HG02970 (cell line): ENCODE results near the gene OTUB1.

ENCODE experiments used
- ATAC-seq: cut with Tn5 transposase; IDR thresholded peaks from one replicate; pipeline ENCODE4 v1.9.1; 2021; ENCODE audit warnings: mild to moderate bottlenecking, moderate library complexity, moderate number of reproducible peaks; ENCODE audit not compliant: unreplicated experiment, low FRiP score

Gene OTUB1

GRCh38 chr11:64003807-64004589 lies 17.8 kb downstream of the OTUB1 start:
- no peak for ATAC-seq

GRCh38 chr11:64004590-64004984 lies 18.3 kb downstream of the OTUB1 start:
- ATAC-seq = no peak

GRCh38 chr11:64005691-64006090 lies 19.5 kb downstream of the OTUB1 start:
- no peak for ATAC-seq

GRCh38 chr11:64006398-64006797 lies 20.2 kb downstream of the OTUB1 start:
- ATAC-seq = no peak

GRCh38 chr11:64007160-64007628 lies 21.0 kb downstream of the OTUB1 start:
- ATAC-seq = no peak

- no peak for ATAC-seq
These were observed 21.5 kb downstream of the OTUB1 start for GRCh38 chr11:64007629-64008282.

- ATAC-seq = no peak
These were observed 22.2 kb downstream of the OTUB1 start for GRCh38 chr11:64008283-64008913.

GRCh38 chr11:64008914-64009633 lies 22.8 kb downstream of the OTUB1 start:
- no peak for ATAC-seq

GRCh38 chr11:64009710-64010109 lies 23.5 kb downstream of the OTUB1 start:
- ATAC-seq = no peak

- ATAC-seq = no peak
These were observed 24.5 kb downstream of the OTUB1 start for GRCh38 chr11:64010783-64011182.

- ATAC-seq = no peak
These were observed 25.1 kb downstream of the OTUB1 start for GRCh38 chr11:64011371-64011770.

GRCh38 chr11:64013141-64013896 lies 27.1 kb downstream of the OTUB1 start:
- ATAC-seq = no peak

- ATAC-seq = no peak
These were observed 28.1 kb downstream of the OTUB1 start for GRCh38 chr11:64014356-64014755.

- ATAC-seq = no peak
These were observed 29.3 kb downstream of the OTUB1 start for GRCh38 chr11:64015510-64015909.

GRCh38 chr11:64015935-64016845 lies 30.0 kb downstream of the OTUB1 start:
- ATAC-seq = no peak

GRCh38 chr11:64017945-64018224 lies 31.6 kb downstream of the OTUB1 start:
- no peak for ATAC-seq

- ATAC-seq = no peak
These were observed 32.1 kb downstream of the OTUB1 start for GRCh38 chr11:64018310-64018709.

GRCh38 chr11:64019106-64020037 lies 33.1 kb downstream of the OTUB1 start:
- no peak for ATAC-seq
